GM19463 (cell line): ENCODE data around the gene SEC24C.

Experiments
- ATAC-seq: cut with Tn5 transposase; IDR thresholded peaks from one replicate; pipeline ENCODE4 v1.9.1; 2021; ENCODE audit warnings: mild to moderate bottlenecking, moderate library complexity; ENCODE audit not compliant: unreplicated experiment

SEC24C gene

GRCh38 chr10:73809061-73809818 is 65.1 kb downstream of the SEC24C start:
- no peak for ATAC-seq

- ATAC-seq: no peak
Measured at GRCh38 chr10:73810358-73810734, 66.2 kb downstream of the SEC24C start.

DNA sequence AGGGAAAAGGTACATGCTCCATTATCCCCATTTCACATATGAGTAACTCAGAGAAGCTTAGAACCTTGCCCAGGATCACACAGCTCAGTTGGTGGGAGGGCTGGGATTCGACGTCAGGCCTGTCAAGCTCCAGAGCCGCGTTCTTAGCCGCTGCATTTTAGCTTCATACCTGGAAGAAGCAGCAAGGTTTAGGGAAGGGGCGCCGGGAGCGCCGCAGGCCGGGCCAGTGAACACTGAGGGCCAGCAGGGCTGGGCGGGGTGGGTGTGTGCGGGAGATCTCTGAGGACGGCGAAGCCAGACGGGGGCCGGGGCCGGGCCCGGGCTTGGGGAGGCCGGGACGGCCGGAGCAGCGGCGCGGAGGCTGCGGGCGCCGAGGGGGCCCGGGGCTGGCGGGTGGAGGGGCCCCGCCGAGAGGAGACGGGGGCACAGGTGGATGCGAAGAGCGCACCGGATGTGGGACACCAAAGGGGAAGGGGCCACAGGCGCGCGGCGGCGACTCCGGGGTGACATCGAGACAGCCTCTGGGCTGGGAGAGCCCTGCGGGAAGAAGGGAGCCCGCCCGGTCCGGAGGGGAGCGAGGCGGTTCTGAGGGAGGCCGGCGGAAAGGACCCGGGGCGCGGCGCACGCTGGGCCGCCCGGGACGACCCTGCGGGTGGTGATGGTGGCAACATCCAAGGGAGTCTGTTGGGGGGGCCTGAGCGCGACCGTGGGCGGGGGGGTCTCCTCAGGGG is 66.7 kb downstream of the SEC24C start:
- peak; percentile 24 for ATAC-seq

- no peak for ATAC-seq
Measured at GRCh38 chr10:73812657-73813056, 68.5 kb downstream of the SEC24C start.

DNA sequence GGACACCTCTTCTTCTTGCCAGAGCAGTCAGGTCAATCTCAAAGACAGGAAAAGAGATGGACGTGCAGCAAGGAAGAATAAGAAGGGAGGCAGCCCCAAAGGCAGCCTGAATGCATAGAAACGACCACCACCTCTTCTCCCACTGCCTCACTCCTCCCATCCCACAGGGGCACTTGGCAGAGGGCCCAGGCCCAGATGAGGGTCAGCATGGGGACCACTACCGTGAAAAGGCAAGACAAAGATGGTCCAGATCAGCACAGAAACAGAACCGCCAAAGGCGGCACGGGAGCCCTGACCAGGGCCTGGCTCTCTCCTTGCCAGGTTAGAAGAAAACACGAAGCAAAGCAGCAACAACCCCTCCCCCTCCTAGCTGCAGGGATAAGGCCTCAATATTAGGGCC is 69.2 kb downstream of the SEC24C start:
- no peak for ATAC-seq

DNA sequence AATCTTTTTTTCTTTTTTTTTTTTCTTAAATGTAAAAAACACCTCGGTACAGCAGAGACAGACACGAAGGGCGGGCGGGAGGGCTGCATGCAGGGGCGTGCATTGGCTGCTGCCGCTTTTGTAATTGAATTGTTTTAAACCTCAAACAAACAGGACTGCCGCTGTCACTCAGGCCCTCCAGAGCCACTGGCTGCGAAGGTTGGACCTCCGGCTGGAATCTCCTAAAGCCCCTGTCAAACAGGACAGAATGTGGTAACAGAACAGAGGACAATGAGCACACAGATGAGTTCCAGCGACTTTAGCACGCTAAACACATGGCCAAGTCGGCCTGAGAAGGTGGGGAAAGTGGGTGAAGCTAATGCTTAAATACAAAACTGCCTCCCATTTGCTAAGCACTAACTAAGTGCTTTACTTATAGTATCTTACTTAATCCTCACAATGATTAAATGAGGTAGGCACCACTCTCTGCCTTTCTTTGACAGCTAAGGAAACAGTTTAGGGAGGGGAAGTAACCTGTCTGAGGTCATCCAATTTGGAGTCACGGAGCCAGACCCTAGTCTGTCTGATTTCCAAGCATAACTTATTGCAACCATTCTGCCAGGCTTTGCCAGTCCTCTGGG is 70.2 kb downstream of the SEC24C start:
- no peak for ATAC-seq

- no peak for ATAC-seq
Measured at GRCh38 chr10:73814896-73815718, 70.9 kb downstream of the SEC24C start.

- no peak for ATAC-seq
Measured at GRCh38 chr10:73815719-73816030, 71.5 kb downstream of the SEC24C start.

DNA sequence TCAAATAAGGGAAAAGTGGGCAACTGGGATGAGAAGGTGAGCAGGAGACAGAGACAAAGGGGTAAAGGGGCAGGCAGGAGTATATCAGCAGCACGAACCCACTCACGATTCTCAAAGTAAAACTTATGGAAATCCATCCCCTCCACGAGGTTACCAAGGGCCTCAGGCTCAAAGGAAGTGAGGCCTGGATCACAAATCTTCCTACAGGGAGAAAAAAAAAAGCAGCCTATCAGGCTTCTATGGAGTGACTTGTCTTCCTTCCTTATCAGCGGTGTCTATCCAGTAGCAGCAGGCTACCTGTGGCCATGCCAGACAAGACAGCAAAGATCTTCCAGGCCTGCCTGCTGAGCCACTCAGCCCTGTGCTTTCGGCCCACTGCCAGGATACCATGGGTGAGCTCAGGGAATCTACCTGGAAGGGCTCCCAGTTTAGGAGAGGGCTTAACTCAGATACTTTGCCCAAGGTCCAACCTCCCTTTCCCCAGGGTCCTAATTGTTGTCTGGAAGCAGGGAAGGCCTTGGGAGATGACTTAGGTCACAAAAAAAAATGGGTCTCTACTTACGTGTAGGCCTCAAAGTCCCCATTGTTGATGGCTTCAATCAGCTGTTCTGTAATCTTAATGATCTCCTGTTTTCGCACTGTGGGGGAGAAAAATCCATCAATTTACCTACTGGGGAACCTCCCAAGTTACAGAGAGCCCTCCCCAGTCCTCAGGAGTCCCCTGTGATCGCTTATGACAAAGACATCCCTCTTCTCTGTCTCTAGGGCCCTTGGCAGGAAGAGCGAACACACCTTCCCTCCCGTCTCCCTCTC is 73.0 kb downstream of the SEC24C start:
- no peak for ATAC-seq

DNA sequence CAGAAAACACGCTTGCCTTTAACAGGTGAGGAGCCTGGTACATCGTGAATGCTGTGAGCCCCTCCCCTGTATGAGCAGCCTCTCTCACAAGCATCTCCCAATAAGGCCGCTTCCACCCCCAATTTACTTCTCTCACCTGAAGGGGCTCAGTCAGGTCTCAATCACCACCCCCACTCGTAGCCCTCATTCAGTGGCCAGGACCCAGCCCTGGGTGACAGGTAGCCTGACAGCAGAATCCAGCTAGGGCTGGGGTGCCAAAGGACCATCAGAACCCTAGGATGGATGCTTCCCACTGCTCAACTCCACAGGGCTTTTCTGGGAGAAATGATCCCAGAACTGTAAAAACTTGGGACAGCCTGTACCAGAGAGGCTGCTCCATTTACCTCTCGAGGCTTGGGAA is 73.7 kb downstream of the SEC24C start:
- ATAC-seq: no peak

DNA sequence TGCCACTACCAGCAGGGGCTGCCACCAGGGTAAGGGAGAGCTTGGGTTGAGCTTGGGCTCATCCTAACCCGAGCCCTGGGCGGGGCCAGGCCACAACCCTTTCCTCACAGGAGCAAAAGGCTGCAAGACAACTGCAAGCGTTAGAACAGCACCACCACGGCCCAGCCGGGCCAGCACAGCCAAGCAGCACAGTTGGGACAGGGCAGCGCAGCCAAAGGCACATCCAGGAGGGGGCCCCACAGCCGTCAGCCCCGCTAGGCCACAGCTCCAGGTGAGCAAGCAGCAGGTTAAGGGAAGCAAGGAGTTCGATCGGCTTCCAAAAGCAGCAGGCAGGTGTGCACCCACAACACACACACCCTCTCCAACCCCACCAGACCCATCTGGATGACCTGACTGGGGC is 74.2 kb downstream of the SEC24C start:
- no peak for ATAC-seq

DNA sequence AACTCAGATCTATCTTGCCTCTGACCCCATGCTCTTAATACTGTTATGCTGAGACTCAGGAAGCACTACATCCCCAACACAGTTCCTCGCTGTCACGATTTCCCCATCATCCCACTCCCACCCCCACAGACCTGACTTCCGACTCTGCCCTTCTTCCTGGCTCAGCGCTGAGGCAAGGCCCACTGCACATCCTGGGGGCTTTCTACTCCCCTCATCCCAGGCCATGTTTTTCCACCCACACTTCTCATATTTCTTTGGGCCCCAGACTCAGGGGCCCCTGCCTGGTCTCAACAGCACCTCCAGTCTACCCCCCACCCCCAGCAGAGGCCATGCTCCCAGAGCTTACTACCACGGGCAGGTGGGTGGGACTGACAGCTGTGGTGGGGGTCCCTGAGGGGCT is 74.9 kb downstream of the SEC24C start:
- no peak for ATAC-seq

DNA sequence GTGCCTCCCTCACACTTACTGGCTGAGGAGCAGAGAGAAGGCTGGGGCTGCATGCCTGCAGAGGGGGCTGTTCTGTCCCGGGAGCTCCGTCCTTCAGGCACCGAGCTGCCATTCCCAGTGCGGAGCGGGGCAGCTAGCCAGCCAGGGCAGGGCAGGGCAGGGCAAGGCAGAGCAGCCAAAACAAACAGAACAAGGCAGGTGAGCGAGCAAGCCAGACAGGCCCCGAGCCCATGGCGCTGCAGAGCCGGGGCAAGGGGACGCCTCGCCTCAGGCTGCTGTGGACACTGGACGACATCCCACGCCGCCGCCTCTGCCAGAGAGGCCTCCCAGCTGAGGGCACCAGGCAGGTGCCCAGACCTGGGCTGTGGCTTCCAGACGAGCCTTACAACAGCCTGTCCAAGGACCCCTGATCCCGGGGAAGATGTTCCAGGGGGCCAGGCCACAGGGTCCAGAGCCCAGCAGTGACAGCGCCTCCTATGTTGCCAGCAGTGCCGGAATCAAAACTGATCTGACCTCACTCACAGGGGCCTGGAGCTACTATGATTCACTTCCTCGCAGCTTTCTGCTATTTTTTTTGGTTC is 75.4 kb downstream of the SEC24C start:
- no peak for ATAC-seq
